Tibial nerve (tissue), 4 donors: ENCODE results near the gene CDH13. TPM values are rescaled to one million over a fixed set of nuclear protein-coding genes. Genes with fewer than 3 reads are reported as not detected.

Source experiments
- DNase-seq, 2 donors: peaks; one replicate each; pipeline ENCODE4 v3.0.0-alpha.2; 2019; ENCODE audit warnings: low spot score in 2 of 2
- H3K27ac ChIP-seq, 4 donors: fragments of 200-600 bp; sonication (generic) in 3 of 4; one replicate each; pipeline ENCODE4 v1.5.1; 2017 to 2019; ENCODE audit warnings: mild to moderate bottlenecking in 1 of 4
- H3K27me3 ChIP-seq, 2 donors: fragments of 200-600 bp; sonication (generic) in 1 of 2; one replicate each; pipeline versions ENCODE4 v1.5.1 to v1.6.0; 2017 to 2019
- H3K36me3 ChIP-seq, 3 donors: fragments of 200-600 bp; sonication (generic); one replicate each; pipeline ENCODE4 v1.5.1; 2018 to 2019
- H3K4me1 ChIP-seq, 4 donors: fragments of 200-600 bp; sonication (generic) in 3 of 4; one replicate each; pipeline ENCODE4 v1.5.1; 2017 to 2019
- H3K4me3 ChIP-seq, 4 donors: fragments of 200-600 bp; sonication (generic) in 3 of 4; one replicate each; pipeline ENCODE4 v1.5.1; 2017 to 2019; ENCODE audit warnings: mild to moderate bottlenecking in 1 of 4, moderate library complexity in 1 of 4
- H3K9me3 ChIP-seq, 4 donors: fragments of 200-600 bp; sonication (generic) in 3 of 4; one replicate each; pipeline ENCODE4 v1.5.1; 2017 to 2019
- CTCF ChIP-seq, 5 experiments: fragments of 200-600 bp in 3 of 5; fragments of 450-650 bp in 2 of 5; sonication (generic) in 3 of 5; IDR thresholded peaks; one replicate each; pipeline ENCODE4 v1.5.1; 2016 to 2019; ENCODE audit warnings: antibody characterized with exemption in 5 of 5, mild to moderate bottlenecking in 3 of 5, moderate library complexity in 2 of 5
- EP300 ChIP-seq, 2 donors: sonication (generic); formaldehyde crosslinking; IDR thresholded peaks; one replicate each; pipeline ENCODE4 v1.6.1; 2017; ENCODE audit warnings: antibody characterized with exemption in 2 of 2, mild to moderate bottlenecking in 1 of 2
- POLR2A ChIP-seq, 2 donors: fragments of 450-650 bp; IDR thresholded peaks; one replicate each; pipeline ENCODE4 v1.6.1; 2017; ENCODE audit warnings: antibody characterized with exemption in 2 of 2, mild to moderate bottlenecking in 2 of 2, moderate library complexity in 2 of 2
- WGBS, 2 donors: methylation state at CpG; one replicate each; pipeline ENCODE4 v1.1.5; 2018; 5-methylcytosine and 5-hydroxymethylcytosine counted together
- total RNA-seq, 4 donors: library from RNA; depleted of rRNA; stranded (reverse); fragments of >200 nt; gene quantifications; one replicate each; pipeline ENCODE4 v1.1.0, GENCODE V29; 2016

CDH13 gene
- total RNA-seq, 4 donors from 2014 or later, result 4.1 to 14.4 (median 5.8) TPM

- WGBS, 2 donors, result 85 to 87% methylated on average over 2 of the region's 2 CpGs
- Histone ChIP-seq H3K4me3 (no peak overlapping the region), H3K4me1 (peaks cover 0 to 12% (median 5%) of the 10 kb centered on the region in 4 donors), H3K27me3 (no peaks in the 10 kb centered on the region), H3K36me3 (no peaks in the 10 kb centered on the region), H3K9me3 (no peaks in the 10 kb centered on the region), H3K27ac (no peak overlapping the region)
- no peak for DNase-seq
- TF ChIP-seq CTCF (IDR thresholded peaks at IDR 0.05) (no peak), EP300 (IDR thresholded peaks at IDR 0.05) (no peak), POLR2A (IDR thresholded peaks at IDR 0.05) (no peak)
Observed at GRCh38 chr16:82650804-82651203, 24.0 kb downstream of the CDH13 start.

- Histone ChIP-seq H3K4me3 (no peak overlapping the region), H3K9me3 (no peaks in the 10 kb centered on the region), H3K4me1 (peaks cover 0 to 12% (median 5%) of the 10 kb centered on the region in 4 donors), H3K27ac (peak overlapping the region in 1 of 4 donors; percentile 43), H3K36me3 (no peaks in the 10 kb centered on the region), H3K27me3 (no peaks in the 10 kb centered on the region)
- 84 to 85% methylated on average over 7 of the region's 7 CpGs for WGBS, 2 donors
- TF ChIP-seq EP300 (IDR thresholded peaks at IDR 0.05) (no peak), POLR2A (IDR thresholded peaks at IDR 0.05) (no peak), CTCF (IDR thresholded peaks at IDR 0.05) (no peak)
- DNase-seq, result no peak
Observed at GRCh38 chr16:82651921-82652601, 25.3 kb downstream of the CDH13 start.

GRCh38 chr16:82652826-82653225 is 26.1 kb downstream of the CDH13 start:
- H3K4me3 ChIP-seq, result no peak overlapping the region
- WGBS, 2 donors, result 96 to 97% methylated on average over 4 of the region's 4 CpGs
- TF ChIP-seq POLR2A (IDR thresholded peaks at IDR 0.05) (no peak), EP300 (IDR thresholded peaks at IDR 0.05) (no peak), CTCF (IDR thresholded peaks at IDR 0.05) (no peak)
- no peak overlapping the region for H3K27ac ChIP-seq
- H3K4me1 ChIP-seq, result peaks cover 0 to 12% (median 5%) of the 10 kb centered on the region in 4 donors
- no peak for DNase-seq
- no peaks in the 10 kb centered on the region for H3K36me3 ChIP-seq
- H3K9me3 ChIP-seq, result no peaks in the 10 kb centered on the region
- H3K27me3 ChIP-seq, result no peaks in the 10 kb centered on the region

GRCh38 chr16:82653550-82654511 is 27.1 kb downstream of the CDH13 start:
- 41 to 51% methylated on average over 11 of the region's 11 CpGs for WGBS, 2 donors
- DNase-seq, result no peak
- TF ChIP-seq EP300 (IDR thresholded peaks at IDR 0.05), result no peak
- no peak for TF ChIP-seq CTCF (IDR thresholded peaks at IDR 0.05)
- no peak for TF ChIP-seq POLR2A (IDR thresholded peaks at IDR 0.05)
- H3K9me3 ChIP-seq, result no peaks in the 10 kb centered on the region
- no peaks in the 10 kb centered on the region for H3K36me3 ChIP-seq
- H3K27me3 ChIP-seq, result no peaks in the 10 kb centered on the region
- H3K4me1 ChIP-seq, result peaks cover 0 to 12% (median 5%) of the 10 kb centered on the region in 4 donors
- H3K27ac ChIP-seq, result no peak overlapping the region
- H3K4me3 ChIP-seq, result no peak overlapping the region
